Mammary epithelial cell (primary cell): ENCODE results near the gene ADRM1.

Source experiments
- CTCF ChIP-seq, 2 donors: IDR thresholded peaks in 1 of 2; conservative IDR thresholded peaks in 1 of 2; 2 replicates each; pipeline ENCODE4 v1.5.1; 2011 to 2012; ENCODE audit warnings: inconsistent platforms in 2 of 2, low read length in 2 of 2, mild to moderate bottlenecking in 2 of 2, control low read depth in 1 of 2, low read depth in 1 of 2; ENCODE audit not compliant: insufficient read depth in 1 of 2; ENCODE audit errors: extremely low read depth in 1 of 2
- EZH2 ChIP-seq: IDR thresholded peaks from 2 replicates; pipeline ENCODE4 v1.6.1; 2012; ENCODE audit warnings: low read length, inconsistent platforms, borderline replicate concordance

- TF ChIP-seq CTCF (conservative IDR thresholded peaks at IDR 0.05 in 1 of 2, IDR thresholded peaks at IDR 0.05 in 1 of 2; ENCODE audit: extremely low read depth in 1 of 2, insufficient read depth in 1 of 2, low read depth in 1 of 2, low read length in 2 of 2) (no peak), EZH2 (no peak)
Observed at GRCh38 chr20:62307226-62308101, 4.7 kb downstream of the ADRM1 start.
